22Rv1 (cell line): Measurements from ENCODE around the gene RAB4B.
A peak's percentile ranks its signal among the peaks of the same experiment; 100 is the strongest.

Experiments used
- ZFX ChIP-seq: fragments of 450-650 bp; IDR thresholded peaks from 2 replicates; pipeline ENCODE4 v1.6.1; 2017; ENCODE audit warnings: antibody characterized with exemption, borderline replicate concordance
- TF ChIP-seq, protein P1 (sequence below): fragments of 450-650 bp; IDR thresholded peaks from 2 replicates; pipeline ENCODE4 v1.5.1; 2017; ENCODE audit warnings: mild to moderate bottlenecking

DNA sequence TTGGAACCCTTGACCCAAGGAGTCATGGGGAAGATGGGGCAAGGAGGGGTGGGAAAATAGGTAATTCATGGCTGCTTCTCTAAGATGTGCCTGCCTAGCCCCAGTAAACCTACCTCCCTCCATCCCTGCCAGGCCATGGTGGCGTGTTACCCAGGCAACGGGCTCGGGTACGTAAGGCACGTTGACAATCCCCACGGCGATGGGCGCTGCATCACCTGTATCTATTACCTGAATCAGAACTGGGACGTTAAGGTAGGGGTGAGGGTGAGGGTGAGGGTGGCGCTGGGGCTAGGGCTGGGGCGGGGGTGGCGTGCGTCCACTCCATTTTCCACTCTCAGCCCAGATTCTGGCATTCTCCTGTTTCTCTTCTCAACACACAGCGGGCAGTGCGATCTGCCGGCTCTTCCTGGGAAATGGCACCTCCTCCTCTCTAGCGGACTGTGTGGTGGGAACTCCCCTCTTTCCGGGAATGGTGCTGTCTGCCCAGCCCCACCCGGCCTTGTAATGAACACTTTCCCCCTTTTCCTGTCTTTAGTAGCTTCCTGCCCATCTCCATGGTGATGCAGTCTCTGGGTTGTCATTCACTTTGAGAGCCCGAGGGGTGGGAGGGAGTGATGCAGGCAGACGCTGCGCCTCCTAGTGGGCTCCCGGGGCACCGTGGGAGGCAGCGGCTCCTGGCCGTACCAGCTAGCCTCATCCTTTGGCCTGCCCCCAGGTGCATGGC, 28.5 kb downstream of the RAB4B start:
- TF ChIP-seq, protein P1, sequence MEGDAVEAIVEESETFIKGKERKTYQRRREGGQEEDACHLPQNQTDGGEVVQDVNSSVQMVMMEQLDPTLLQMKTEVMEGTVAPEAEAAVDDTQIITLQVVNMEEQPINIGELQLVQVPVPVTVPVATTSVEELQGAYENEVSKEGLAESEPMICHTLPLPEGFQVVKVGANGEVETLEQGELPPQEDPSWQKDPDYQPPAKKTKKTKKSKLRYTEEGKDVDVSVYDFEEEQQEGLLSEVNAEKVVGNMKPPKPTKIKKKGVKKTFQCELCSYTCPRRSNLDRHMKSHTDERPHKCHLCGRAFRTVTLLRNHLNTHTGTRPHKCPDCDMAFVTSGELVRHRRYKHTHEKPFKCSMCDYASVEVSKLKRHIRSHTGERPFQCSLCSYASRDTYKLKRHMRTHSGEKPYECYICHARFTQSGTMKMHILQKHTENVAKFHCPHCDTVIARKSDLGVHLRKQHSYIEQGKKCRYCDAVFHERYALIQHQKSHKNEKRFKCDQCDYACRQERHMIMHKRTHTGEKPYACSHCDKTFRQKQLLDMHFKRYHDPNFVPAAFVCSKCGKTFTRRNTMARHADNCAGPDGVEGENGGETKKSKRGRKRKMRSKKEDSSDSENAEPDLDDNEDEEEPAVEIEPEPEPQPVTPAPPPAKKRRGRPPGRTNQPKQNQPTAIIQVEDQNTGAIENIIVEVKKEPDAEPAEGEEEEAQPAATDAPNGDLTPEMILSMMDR, result peak; percentile 46
- TF ChIP-seq ZFX, result no peak
